K562 (cell line): Measurements from ENCODE around the gene ZNF821. TPM values are rescaled to one million over a fixed set of nuclear protein-coding genes. Genes with fewer than 3 reads are reported as not detected.

Source experiments
- ATAC-seq: fragments of 200-7000 bp; cut with Tn5 transposase; 3 replicates; pipeline ENCODE4 v1.9.1; 2020; ENCODE audit warnings: moderate library complexity
- BruUV-seq: library from RNA; stranded (reverse); fragments of 400-500 nt; replicated peaks from 2 replicates; lab custom pipeline; 2021; lab: Mats Ljungman, UMichigan
- CTCF ChIA-PET: fragments of 300-600 bp; formaldehyde crosslinking; extraction: SDS; loops from one replicate; lab custom pipeline; 2021; ENCODE audit warnings: low intra/inter-chr PET ratio; lab: Yijun Ruan, JAX
- POLR2A ChIA-PET: fragments of 300-600, 350-650 bp; sonication (Branson Sonifier 250); formaldehyde crosslinking; extraction: SDS; loops from one replicate; lab custom pipeline; 2021; ENCODE audit warnings: antibody characterized with exemption, inconsistent platforms; lab: Yijun Ruan, JAX
- DNase-seq, 4 experiments: peaks; one replicate each; pipeline versions ENCODE4 v3.0.0 to v3.0.0-alpha.2; 2011 to 2018; ENCODE audit warnings: low spot score in 3 of 4, mixed read lengths in 3 of 4; ENCODE audit errors: extremely low read depth in 1 of 4
- FAIRE-seq: peaks from 2 replicates; lab custom pipeline; 2011; peaks lifted over from hg19 to GRCh38; lab: Jason Lieb, UNC
- H2AFZ ChIP-seq: 2 replicates; pipeline ENCODE4 v1.6.0; 2011; ENCODE audit warnings: low read depth, low read length, control low read depth, inconsistent platforms
- H3K27ac ChIP-seq: fragments of 200-600 bp; 3 replicates; pipeline ENCODE4 v1.8.0; 2011; ENCODE audit warnings: low read depth, mild to moderate bottlenecking, control low read depth, inconsistent platforms, low read length, moderate library complexity, mixed read lengths; ENCODE audit errors: extremely low read depth
- H3K27me3 ChIP-seq, 2 experiments: fragments of 300-600 bp in 1 of 2; 2 replicates in 1 of 2; 3 replicates in 1 of 2; pipeline versions ENCODE4 v1.6.0 to v1.8.0; 2011; ENCODE audit warnings: inconsistent platforms in 2 of 2, low read length in 2 of 2, mild to moderate bottlenecking in 1 of 2, mixed read lengths in 1 of 2, moderate library complexity in 1 of 2; ENCODE audit not compliant: control insufficient read depth in 2 of 2, insufficient read depth in 2 of 2
- H3K36me3 ChIP-seq: fragments of 300-600 bp; 3 replicates; pipeline ENCODE4 v1.8.0; 2011; ENCODE audit warnings: mild to moderate bottlenecking, low read length, inconsistent platforms; ENCODE audit not compliant: control insufficient read depth, insufficient read depth
- H3K4me1 ChIP-seq, 2 experiments: fragments of 200-600 bp in 1 of 2; replicated peaks in 1 of 2; 2 replicates in 1 of 2; 3 replicates in 1 of 2; pipeline versions ENCODE4 v1.5.1 to v1.8.0; 2011; ENCODE audit warnings: inconsistent platforms in 2 of 2, low read length in 2 of 2, mild to moderate bottlenecking in 1 of 2, mixed read lengths in 1 of 2, moderate library complexity in 1 of 2; ENCODE audit not compliant: control insufficient read depth in 2 of 2, insufficient read depth in 2 of 2
- H3K4me2 ChIP-seq: 2 replicates; pipeline ENCODE4 v1.6.1; 2011; ENCODE audit warnings: low read length, control low read depth, inconsistent platforms, mixed read lengths; ENCODE audit not compliant: insufficient read depth
- H3K4me3 ChIP-seq: fragments of 200-600 bp; sonication (generic), shearing (Covaris generic); 2 replicates; pipeline ENCODE4 v1.5.1; 2016; ENCODE audit warnings: control low read depth, inconsistent platforms
- H3K79me2 ChIP-seq: fragments of 200-600 bp; 3 replicates; pipeline ENCODE4 v1.8.0; 2011; ENCODE audit warnings: low read length, inconsistent platforms; ENCODE audit not compliant: control insufficient read depth, insufficient read depth
- H3K9ac ChIP-seq, 2 experiments: 2 replicates each; pipeline versions ENCODE4 v1.6.0 to v1.6.1; 2011; ENCODE audit warnings: low read depth in 2 of 2, low read length in 2 of 2, control low read depth in 1 of 2, inconsistent platforms in 1 of 2, mild to moderate bottlenecking in 1 of 2, mixed read lengths in 1 of 2; ENCODE audit not compliant: insufficient read depth in 1 of 2
- H3K9me1 ChIP-seq: one replicate; pipeline ENCODE4 v1.6.0; 2011; ENCODE audit warnings: inconsistent platforms, mild to moderate bottlenecking, low read length, moderate library complexity; ENCODE audit not compliant: control insufficient read depth, insufficient read depth
- H3K9me3 ChIP-seq: replicated peaks from 2 replicates; pipeline ENCODE4 v1.5.1; 2011; ENCODE audit warnings: low read depth, low read length, inconsistent platforms; ENCODE audit not compliant: control insufficient read depth, insufficient read depth
- H4K20me1 ChIP-seq: replicated peaks from 2 replicates; pipeline ENCODE4 v1.6.1; 2011; ENCODE audit warnings: low read length, inconsistent platforms, mixed read lengths; ENCODE audit not compliant: control insufficient read depth, insufficient read depth
- ARID3A ChIP-seq: IDR thresholded peaks from 2 replicates; pipeline ENCODE4 v1.6.1; 2012; ENCODE audit warnings: low read depth, low read length, improper control_type of control experiment, borderline replicate concordance
- CAMTA2 ChIP-seq: fragments of 250-450 bp; sonication (Bioruptor Pico); conservative IDR thresholded peaks from 2 replicates; pipeline ENCODE4 v1.5.1; 2022
- CREB5 ChIP-seq: fragments of 250-450 bp; sonication (Bioruptor Pico); IDR thresholded peaks from 2 replicates; pipeline ENCODE4 v1.5.0; 2020; ENCODE audit warnings: mild to moderate bottlenecking
- FOXK1 ChIP-seq: sonication (generic); formaldehyde crosslinking; IDR thresholded peaks from 2 replicates; pipeline ENCODE4 v1.8.0; 2022; ENCODE audit warnings: missing genetic modification reagents, mild to moderate bottlenecking, borderline replicate concordance
- GATA2 ChIP-seq: sonication (generic); formaldehyde crosslinking; IDR thresholded peaks from 2 replicates; pipeline ENCODE4 v1.4.0; 2020; ENCODE audit warnings: mild to moderate bottlenecking, missing genetic modification reagents
- KAT8 ChIP-seq: fragments of 450-650 bp; IDR thresholded peaks from 2 replicates; pipeline ENCODE4 v1.6.1; 2016; ENCODE audit warnings: low read depth, mild to moderate bottlenecking
- MAX ChIP-seq: sonication (generic); formaldehyde crosslinking; IDR thresholded peaks from 2 replicates; pipeline ENCODE4 v1.9.0; 2022; ENCODE audit warnings: mild to moderate bottlenecking, missing genetic modification reagents
- NR4A1 ChIP-seq, 2 experiments: fragments of 250-450 bp in 1 of 2; fragments of 450-650 bp in 1 of 2; sonication (Bioruptor Pico) in 1 of 2; IDR thresholded peaks; 2 replicates each; pipeline versions ENCODE4 v1.4.0 to v1.6.1; 2016 to 2020; ENCODE audit warnings: mild to moderate bottlenecking in 2 of 2, missing compliant biosample characterization in 1 of 2, missing genetic modification characterization in 1 of 2, moderate library complexity in 1 of 2
- POLR2AphosphoS5 ChIP-seq: IDR thresholded peaks from 2 replicates; pipeline ENCODE4 v1.6.1; 2011; ENCODE audit warnings: mild to moderate bottlenecking, low read depth, low read length, moderate library complexity; ENCODE audit not compliant: control insufficient read depth, insufficient read depth
- RUNX1 ChIP-seq: sonication (generic); IDR thresholded peaks from 2 replicates; pipeline ENCODE4 v1.6.1; 2016; ENCODE audit warnings: antibody characterized with exemption, low read depth
- WGBS: fragments of 100-300 bp; shearing (Covaris generic); methylation state at CpG from one replicate; pipeline ENCODE4 v1.1.6; 2016; ENCODE audit warnings: low coverage, mixed read lengths; ENCODE audit not compliant: insufficient coverage; ENCODE audit errors: missing lambda C conversion rate; 5-methylcytosine and 5-hydroxymethylcytosine counted together
- in situ Hi-C: fragments of 300-500 bp; cut with MboI; formaldehyde crosslinking; loops from 4 replicates; pipeline ENCODE4 v1.15.0; 2018; ENCODE audit warnings: inconsistent platforms, mixed read lengths
- intact Hi-C: fragments of 100-400 bp; cut with micrococcal nuclease; formaldehyde crosslinking; loops from 2 replicates; pipeline ENCODE4 v1.14.2; 2022
- polyA plus RNA-seq, 8 experiments: library from polyadenylated mRNA; depleted of rRNA in 4 of 8; stranded (reverse) in 5 of 8; unstranded in 3 of 8; fragments of >200 nt; fragmentation: Nextera tagmentation in 2 of 8; fragmentation: Illumina TruSeq in 1 of 8; extraction: Ambion mirVana in 2 of 8; extraction: Trizol in 1 of 8; gene quantifications; 2 replicates each; pipeline versions ENCODE4 v1.2.1 to v1.2.3, GENCODE V29; 2011 to 2014; ENCODE audit warnings: inconsistent platforms in 1 of 8, missing spikeins in 1 of 8
- total RNA-seq, 7 experiments: library from RNA; depleted of rRNA in 6 of 7; stranded (reverse); fragments of >200 nt in 6 of 7; fragmentation: Illumina TruSeq in 2 of 7; extraction: Trizol in 2 of 7; gene quantifications; 2 replicates each; pipeline versions ENCODE4 v1.2.1 to v1.2.3, GENCODE V29; 2011 to 2021; ENCODE audit warnings: low replicate concordance in 1 of 7
- TF ChIP-seq, protein P1 (sequence below): sonication (generic); formaldehyde crosslinking; IDR thresholded peaks from 2 replicates; pipeline ENCODE4 v1.4.0; 2020; ENCODE audit warnings: mild to moderate bottlenecking, missing genetic modification reagents

The ZNF821 gene
- total and polyA plus RNA-seq, 9 of the 15 experiments (the other 6 are each of a cell fraction or from before 2014, with no cell fraction given), result 0.38 to 5.6 (median 3.6) TPM

DNA sequence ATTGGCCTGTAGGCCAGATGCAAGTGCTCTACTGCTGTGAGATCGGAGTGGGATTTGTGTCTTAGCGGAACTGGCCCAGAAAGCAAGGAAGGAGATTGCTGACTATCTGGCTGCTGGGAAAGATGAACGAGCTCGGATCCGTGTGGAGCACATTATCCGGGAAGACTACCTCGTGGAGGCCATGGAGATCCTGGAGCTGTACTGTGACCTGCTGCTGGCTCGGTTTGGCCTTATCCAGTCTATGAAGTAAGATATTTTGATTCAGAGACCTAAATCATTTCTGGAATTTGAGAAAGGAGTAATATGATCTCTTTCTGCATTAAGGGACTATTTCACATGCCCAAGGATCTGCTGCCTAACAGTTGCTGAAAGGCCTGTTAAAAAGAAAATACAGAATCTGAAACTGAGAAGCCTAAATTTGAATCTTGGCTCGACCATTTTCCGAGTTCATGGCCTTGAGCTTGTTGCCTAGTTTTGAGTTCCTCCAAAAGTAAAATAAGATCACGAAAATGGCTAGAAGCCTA is 32.5 kb upstream of the ZNF821 start (continued):
- TF ChIP-seq RUNX1 (no peak), CREB5 (CRISPR knock-in tag) (no peak), GATA2 (CRISPR knock-in tag) (no peak), POLR2AphosphoS5 (no peak), KAT8 (no peak), FOXK1 (CRISPR knock-in tag) (no peak), MAX (no peak)

- Histone ChIP-seq H3K27ac (no peak overlapping the region), H4K20me1 (no peaks in the 10 kb centered on the region; the same call in 1 of the 2 replicates), H3K4me1 (no peaks in the 10 kb centered on the region), H3K9me1 (no peaks in the 10 kb centered on the region), H3K9me3 (peaks cover 2% of the 10 kb centered on the region), H3K27me3 (no peaks in the 10 kb centered on the region), H3K36me3 (peaks cover 80% of the 10 kb centered on the region), H2AFZ (no peak overlapping the region), H3K79me2 (peaks cover 88% of the 10 kb centered on the region), H3K4me2 (no peak overlapping the region), H3K4me3 (no peak overlapping the region), H3K9ac (no peak overlapping the region)
- ChIA-PET POLR2A (interaction anchor here (0.7 to 5.7 kb wide), 5 partner anchors 9 to 14 kb away, joined by 3 to 26 read pairs (median 4); no protein-coding TSS in a partner anchor), CTCF (no interaction called here)
- TF ChIP-seq NR4A1 (CRISPR knock-in tag; IDR thresholded peaks at IDR 0.05) (no peak), NR4A1 (tag; IDR thresholded peaks at IDR 0.05) (no peak), CAMTA2 (no peak), ARID3A (no peak)
- TF ChIP-seq, protein P1, sequence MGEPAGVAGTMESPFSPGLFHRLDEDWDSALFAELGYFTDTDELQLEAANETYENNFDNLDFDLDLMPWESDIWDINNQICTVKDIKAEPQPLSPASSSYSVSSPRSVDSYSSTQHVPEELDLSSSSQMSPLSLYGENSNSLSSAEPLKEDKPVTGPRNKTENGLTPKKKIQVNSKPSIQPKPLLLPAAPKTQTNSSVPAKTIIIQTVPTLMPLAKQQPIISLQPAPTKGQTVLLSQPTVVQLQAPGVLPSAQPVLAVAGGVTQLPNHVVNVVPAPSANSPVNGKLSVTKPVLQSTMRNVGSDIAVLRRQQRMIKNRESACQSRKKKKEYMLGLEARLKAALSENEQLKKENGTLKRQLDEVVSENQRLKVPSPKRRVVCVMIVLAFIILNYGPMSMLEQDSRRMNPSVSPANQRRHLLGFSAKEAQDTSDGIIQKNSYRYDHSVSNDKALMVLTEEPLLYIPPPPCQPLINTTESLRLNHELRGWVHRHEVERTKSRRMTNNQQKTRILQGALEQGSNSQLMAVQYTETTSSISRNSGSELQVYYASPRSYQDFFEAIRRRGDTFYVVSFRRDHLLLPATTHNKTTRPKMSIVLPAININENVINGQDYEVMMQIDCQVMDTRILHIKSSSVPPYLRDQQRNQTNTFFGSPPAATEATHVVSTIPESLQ, result no peak
- 93% methylated on average over 2 of the region's 2 CpGs for WGBS
- BruUV-seq, result no TSS peak
- intact Hi-C loops, result no loop called here
- no peak for ATAC-seq
- in situ Hi-C loops, result no loop called here
- DNase-seq, result no peak
- FAIRE-seq, result no peak
Observed at GRCh38 chr16:71915350-71915749, 31.4 kb upstream of the ZNF821 start.
